Aorta (tissue), 5 donors: ENCODE results near the gene COBLL1. TPM values are rescaled to one million over a fixed set of nuclear protein-coding genes. Genes with fewer than 3 reads are reported as not detected.

Experiments used
- ATAC-seq: fragments of 200-7000 bp; cut with Tn5 transposase; one replicate; pipeline ENCODE4 v1.9.1; 2022; ENCODE audit warnings: moderate library complexity; ENCODE audit not compliant: low FRiP score
- DNase-seq, 2 donors: peaks; one replicate each; pipeline ENCODE4 v3.0.0-alpha.2; 2020
- H3K27ac ChIP-seq, 2 donors: one replicate each; pipeline ENCODE4 v1.5.1; 2013; ENCODE audit warnings: low read length in 2 of 2, mild to moderate bottlenecking in 2 of 2, moderate library complexity in 2 of 2, control low read depth in 1 of 2, inconsistent platforms in 1 of 2, low read depth in 1 of 2
- H3K27me3 ChIP-seq, 2 donors: one replicate each; pipeline ENCODE4 v1.6.1; 2013; ENCODE audit warnings: control low read depth in 1 of 2, low read length in 1 of 2, mild to moderate bottlenecking in 1 of 2, moderate library complexity in 1 of 2; ENCODE audit not compliant: insufficient read depth in 2 of 2, control insufficient read depth in 1 of 2
- H3K36me3 ChIP-seq, 2 donors: one replicate each; pipeline ENCODE4 v1.6.1; 2013; ENCODE audit warnings: control low read depth in 1 of 2, low read length in 1 of 2, mild to moderate bottlenecking in 1 of 2; ENCODE audit not compliant: insufficient read depth in 2 of 2, control insufficient read depth in 1 of 2
- H3K4me1 ChIP-seq, 2 donors: one replicate each; pipeline ENCODE4 v1.6.1; 2013; ENCODE audit warnings: low read length in 2 of 2, control low read depth in 1 of 2, mild to moderate bottlenecking in 1 of 2, moderate library complexity in 1 of 2; ENCODE audit not compliant: insufficient read depth in 2 of 2, control insufficient read depth in 1 of 2
- H3K4me3 ChIP-seq, 2 donors: one replicate each; pipeline ENCODE4 v1.5.1; 2013; ENCODE audit warnings: low read length in 2 of 2, control low read depth in 1 of 2, mild to moderate bottlenecking in 1 of 2
- H3K9me3 ChIP-seq: one replicate; pipeline ENCODE4 v1.6.1; 2013; ENCODE audit warnings: mild to moderate bottlenecking, low read length; ENCODE audit not compliant: control insufficient read depth
- WGBS, 2 donors: extraction: QIAGEN DNeasy Blood & Tissue Kit; methylation state at CpG; one replicate each; pipeline ENCODE4 v1.1.7; 2013; 5-methylcytosine and 5-hydroxymethylcytosine counted together
- intact Hi-C, 2 donors: fragments of 100-400 bp; cut with DNase I; formaldehyde crosslinking; loops; one replicate each; pipeline versions ENCODE4 v1.14.2 to v1.15.0; 2022
- polyA plus RNA-seq, 2 donors: library from polyadenylated mRNA; stranded (reverse); fragments of 200-250 nt; gene quantifications; one replicate each; pipeline ENCODE4 v1.2.3, GENCODE V29; 2013
- total RNA-seq, 2 donors: library from RNA; stranded (reverse); fragmentation: NEBNext Ultra II Directional; extraction: Animal tissue kit (Norgen Biotek cat#: 25700); gene quantifications; one replicate each; pipeline ENCODE4 v1.2.1, GENCODE V29; 2021
- donor health status: healthy with polysubstance abuse.
- donor health status: Bipolar disorder and iron deficiency.
- donor health status: DM: no; HTN: no; CAD: no.
- donor health status: DM: no; HTN: no; CAD: no.
- donor health status: DM: yes; HTN: yes; CAD: no.

Gene COBLL1
- total and polyA plus RNA-seq, 4 donors = 20.2 to 101 (median 42.8) TPM

GRCh38 chr2:164705412-164706167 lies 136.0 kb downstream of the COBLL1 start:
- Histone ChIP-seq H3K9me3 (no peaks in the 10 kb centered on the region), H3K27me3 (no peaks in the 10 kb centered on the region), H3K4me3 (no peak overlapping the region), H3K4me1 (no peaks in the 10 kb centered on the region), H3K27ac (no peak overlapping the region), H3K36me3 (peaks cover 0 to 4% of the 10 kb centered on the region in 2 donors)
- ATAC-seq (no peak), DNase-seq (no peak)
- WGBS, 2 donors = 94% methylated on average over 12 of the region's 12 CpGs
- intact Hi-C loops = no loop called here

- ATAC-seq (no peak), DNase-seq (no peak)
- Histone ChIP-seq H3K27ac (no peak overlapping the region), H3K4me3 (no peak overlapping the region), H3K4me1 (no peaks in the 10 kb centered on the region), H3K36me3 (peaks cover 0 to 4% of the 10 kb centered on the region in 2 donors), H3K27me3 (no peaks in the 10 kb centered on the region), H3K9me3 (no peaks in the 10 kb centered on the region)
- intact Hi-C loops = no loop called here
- WGBS, 2 donors = 79 to 82% methylated on average over 3 of the region's 3 CpGs
These were observed 137.5 kb downstream of the COBLL1 start for GRCh38 chr2:164703915-164704706.

- no peak for ATAC-seq
- Histone ChIP-seq H3K36me3 (peaks cover 0 to 4% of the 10 kb centered on the region in 2 donors), H3K9me3 (no peaks in the 10 kb centered on the region), H3K4me1 (no peaks in the 10 kb centered on the region), H3K27me3 (no peaks in the 10 kb centered on the region), H3K27ac (no peak overlapping the region), H3K4me3 (no peak overlapping the region)
- WGBS, 2 donors = 97 to 100% methylated on average over 1 of the region's 1 CpG
- DNase-seq = no peak
- intact Hi-C loops = no loop called here
These were observed 140.1 kb downstream of the COBLL1 start for GRCh38 chr2:164701565-164701964.

GRCh38 chr2:164700390-164700789 lies 141.2 kb downstream of the COBLL1 start:
- DNase-seq (no peak), ATAC-seq (no peak)
- intact Hi-C loops = no loop called here
- no peaks in the 10 kb centered on the region for H3K4me1 ChIP-seq
- 32 to 46% methylated on average over 2 of the region's 2 CpGs for WGBS, 2 donors
- H3K4me3 ChIP-seq = no peak overlapping the region
- H3K36me3 ChIP-seq = peaks cover 0 to 4% of the 10 kb centered on the region in 2 donors
- no peaks in the 10 kb centered on the region for H3K9me3 ChIP-seq
- H3K27me3 ChIP-seq = no peaks in the 10 kb centered on the region
- no peak overlapping the region for H3K27ac ChIP-seq

GRCh38 chr2:164697688-164698461 lies 143.7 kb downstream of the COBLL1 start:
- H3K4me3 ChIP-seq = no peak overlapping the region
- H3K36me3 ChIP-seq = peaks cover 0 to under 1% of the 10 kb centered on the region in 2 donors
- H3K9me3 ChIP-seq = no peaks in the 10 kb centered on the region
- no peak for ATAC-seq
- no peak for DNase-seq
- no peak overlapping the region for H3K27ac ChIP-seq
- intact Hi-C loops = no loop called here
- H3K27me3 ChIP-seq = no peaks in the 10 kb centered on the region
- no peaks in the 10 kb centered on the region for H3K4me1 ChIP-seq
- WGBS, 2 donors = 81 to 84% methylated on average over 3 of the region's 3 CpGs

GRCh38 chr2:164696634-164697033 lies 145.0 kb downstream of the COBLL1 start:
- WGBS, 2 donors = 62 to 67% methylated on average over 1 of the region's 1 CpG
- no peaks in the 10 kb centered on the region for H3K27me3 ChIP-seq
- DNase-seq (no peak), ATAC-seq (no peak)
- intact Hi-C loops = no loop called here
- H3K4me1 ChIP-seq = peaks cover 0 to 4% of the 10 kb centered on the region in 2 donors
- H3K9me3 ChIP-seq = no peaks in the 10 kb centered on the region
- H3K4me3 ChIP-seq = no peak overlapping the region
- no peak overlapping the region for H3K27ac ChIP-seq
- peaks cover 0 to 7% of the 10 kb centered on the region in 2 donors for H3K36me3 ChIP-seq

- 75 to 78% methylated on average over 6 of the region's 6 CpGs for WGBS, 2 donors
- intact Hi-C loops = no loop called here
- Histone ChIP-seq H3K9me3 (no peaks in the 10 kb centered on the region), H3K27me3 (no peaks in the 10 kb centered on the region), H3K4me3 (no peak overlapping the region), H3K27ac (peak overlapping the region in 1 of 2 donors; percentile 16), H3K36me3 (peaks cover 1 to 12% of the 10 kb centered on the region in 2 donors), H3K4me1 (peaks cover 0 to 4% of the 10 kb centered on the region in 2 donors)
- no peak for DNase-seq
- no peak for ATAC-seq
These were observed 147.3 kb downstream of the COBLL1 start for GRCh38 chr2:164694275-164694695.

- no peaks in the 10 kb centered on the region for H3K27me3 ChIP-seq
- H3K4me3 ChIP-seq = no peak overlapping the region
- H3K27ac ChIP-seq = peak overlapping the region in 1 of 2 donors; percentile 16
- H3K9me3 ChIP-seq = no peaks in the 10 kb centered on the region
- DNase-seq = no peak
- peaks cover 0 to 4% of the 10 kb centered on the region in 2 donors for H3K4me1 ChIP-seq
- peaks cover 1 to 12% of the 10 kb centered on the region in 2 donors for H3K36me3 ChIP-seq
- intact Hi-C loops = no loop called here
- ATAC-seq = no peak
These were observed 147.8 kb downstream of the COBLL1 start for GRCh38 chr2:164693834-164694233.
